Upper lobe of right lung (tissue), 1 donor: ENCODE measurements around the gene CHSY3. TPM values are rescaled to one million over a fixed set of nuclear protein-coding genes. Genes with fewer than 3 reads are reported as not detected.
A peak's percentile ranks its signal among the peaks of the same experiment; 100 is the strongest.

ENCODE experiments used
- ATAC-seq: fragments of 200-7000 bp; cut with Tn5 transposase; one replicate; pipeline ENCODE4 v1.9.1; 2020; ENCODE audit warnings: mild to moderate bottlenecking, moderate library complexity
- DNase-seq: peaks from one replicate; pipeline ENCODE4 v3.0.0-alpha.2; 2020
- H3K27ac ChIP-seq: fragments of 200-600 bp; one replicate; pipeline ENCODE4 v1.8.0; 2022
- H3K27me3 ChIP-seq: fragments of 200-600 bp; one replicate; pipeline ENCODE4 v1.8.0; 2022; ENCODE audit warnings: mild to moderate bottlenecking
- H3K36me3 ChIP-seq: fragments of 200-600 bp; one replicate; pipeline ENCODE4 v1.8.0; 2022
- H3K4me1 ChIP-seq: fragments of 200-600 bp; one replicate; pipeline ENCODE4 v1.8.0; 2022
- H3K4me3 ChIP-seq: fragments of 200-600 bp; one replicate; pipeline ENCODE4 v1.8.0; 2022; ENCODE audit warnings: mild to moderate bottlenecking
- H3K9me3 ChIP-seq: fragments of 200-600 bp; one replicate; pipeline ENCODE4 v1.8.0; 2022
- intact Hi-C: fragments of 100-400 bp; cut with DNase I; formaldehyde crosslinking; loops from one replicate; pipeline ENCODE4 v1.11.0; 2022
- long read RNA-seq: library from polyadenylated mRNA; unstranded; transcript quantifications from one replicate; pipeline ENCODE4 v2.0.0, GENCODE V29; 2021
- total RNA-seq: library from RNA; stranded (reverse); fragmentation: NEBNext Ultra II Directional; extraction: Animal tissue kit (Norgen Biotek cat#: 25700); gene quantifications from one replicate; pipeline ENCODE4 v1.2.1, GENCODE V29; 2021
- TF ChIP-seq, protein P1 (sequence below): fragments of 200-600 bp; IDR thresholded peaks from one replicate; pipeline ENCODE4 v1.8.0; 2022; ENCODE audit warnings: antibody characterized with exemption
- donor health status: DM: no; HTN: yes; CAD: no; lungs with severe emphysema.

CHSY3 gene
- total RNA-seq = 5.7 TPM
- long read RNA-seq, partial matches to known transcripts = 3 of 5 reads
- long read RNA-seq, other reads (novel, unspliced or antisense) = 2 of 5 reads

DNA sequence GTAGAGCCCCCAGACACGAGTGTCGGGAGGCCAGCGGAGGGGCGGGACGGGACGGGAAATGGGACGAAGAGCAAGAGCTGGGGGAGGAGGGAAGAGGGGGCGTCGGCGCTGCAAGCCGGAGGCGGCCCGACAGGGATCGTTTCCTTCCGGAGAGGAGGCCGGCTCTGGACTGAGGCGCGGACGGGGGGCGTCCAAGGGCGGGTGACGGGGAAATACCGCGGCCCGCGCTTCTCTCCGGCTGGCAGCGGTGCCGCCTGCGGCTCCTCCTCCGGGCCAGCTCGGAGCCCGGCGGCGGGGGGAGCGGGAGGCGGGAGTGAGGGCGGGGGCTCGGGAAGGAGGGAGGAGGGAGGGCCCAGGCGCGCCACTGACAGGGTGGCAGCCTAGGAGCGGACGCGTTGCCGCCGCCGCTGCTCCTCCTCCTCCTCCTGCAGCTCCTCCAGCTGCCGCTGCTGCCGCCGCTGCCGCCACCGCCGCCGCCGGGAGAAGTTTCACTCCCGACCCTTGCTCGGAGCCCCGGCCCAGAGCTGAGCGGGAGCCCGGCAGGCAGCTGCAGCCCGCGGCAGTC lies at the start of gene CHSY3:
Gene CHSY3 (plus strand): TSS at position 364 of the 565 bp plus-strand sequence.
- H3K36me3 ChIP-seq = no peaks in the 10 kb centered on the region
- peak within 1 kb of the TSS; percentile 84 for H3K27ac ChIP-seq
- intact Hi-C loops = no loop called here
- peak; percentile 94 for DNase-seq
- peak within 1 kb of the TSS; percentile 67 for H3K4me3 ChIP-seq
- peak; percentile 97 for ATAC-seq
- H3K27me3 ChIP-seq = peaks cover 3% of the 10 kb centered on the region
- peaks cover 18% of the 10 kb centered on the region for H3K4me1 ChIP-seq
- H3K9me3 ChIP-seq = no peaks in the 10 kb centered on the region
- TF ChIP-seq, protein P1, sequence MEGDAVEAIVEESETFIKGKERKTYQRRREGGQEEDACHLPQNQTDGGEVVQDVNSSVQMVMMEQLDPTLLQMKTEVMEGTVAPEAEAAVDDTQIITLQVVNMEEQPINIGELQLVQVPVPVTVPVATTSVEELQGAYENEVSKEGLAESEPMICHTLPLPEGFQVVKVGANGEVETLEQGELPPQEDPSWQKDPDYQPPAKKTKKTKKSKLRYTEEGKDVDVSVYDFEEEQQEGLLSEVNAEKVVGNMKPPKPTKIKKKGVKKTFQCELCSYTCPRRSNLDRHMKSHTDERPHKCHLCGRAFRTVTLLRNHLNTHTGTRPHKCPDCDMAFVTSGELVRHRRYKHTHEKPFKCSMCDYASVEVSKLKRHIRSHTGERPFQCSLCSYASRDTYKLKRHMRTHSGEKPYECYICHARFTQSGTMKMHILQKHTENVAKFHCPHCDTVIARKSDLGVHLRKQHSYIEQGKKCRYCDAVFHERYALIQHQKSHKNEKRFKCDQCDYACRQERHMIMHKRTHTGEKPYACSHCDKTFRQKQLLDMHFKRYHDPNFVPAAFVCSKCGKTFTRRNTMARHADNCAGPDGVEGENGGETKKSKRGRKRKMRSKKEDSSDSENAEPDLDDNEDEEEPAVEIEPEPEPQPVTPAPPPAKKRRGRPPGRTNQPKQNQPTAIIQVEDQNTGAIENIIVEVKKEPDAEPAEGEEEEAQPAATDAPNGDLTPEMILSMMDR = peak; percentile 18

DNA sequence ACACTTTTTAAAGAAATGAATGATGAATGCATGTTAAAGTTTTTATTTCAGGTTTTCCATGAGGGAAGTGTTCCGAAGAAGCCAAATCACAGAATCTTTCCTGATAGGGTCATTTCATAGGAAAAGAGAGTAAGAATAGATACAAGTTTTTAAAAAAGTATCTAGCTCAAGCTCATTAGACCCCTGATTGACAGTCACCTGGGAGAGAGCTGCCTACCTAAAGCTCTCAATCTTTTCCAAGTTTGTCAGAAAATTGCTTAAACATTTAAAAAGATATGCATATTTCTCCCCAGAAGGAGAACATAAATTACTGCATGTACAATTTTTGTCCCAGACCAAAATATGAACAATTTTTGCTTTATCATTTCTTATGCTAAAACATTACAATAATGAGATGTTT lies 47.9 kb upstream of the CHSY3 start:
- H3K4me1 ChIP-seq = no peaks in the 10 kb centered on the region
- no peaks in the 10 kb centered on the region for H3K27me3 ChIP-seq
- TF ChIP-seq, protein P1 = no peak
- intact Hi-C loops = no loop called here
- H3K36me3 ChIP-seq = no peaks in the 10 kb centered on the region
- DNase-seq = no peak
- no peaks in the 10 kb centered on the region for H3K9me3 ChIP-seq
- no peak overlapping the region for H3K27ac ChIP-seq
- ATAC-seq = no peak
- no peak overlapping the region for H3K4me3 ChIP-seq

DNA sequence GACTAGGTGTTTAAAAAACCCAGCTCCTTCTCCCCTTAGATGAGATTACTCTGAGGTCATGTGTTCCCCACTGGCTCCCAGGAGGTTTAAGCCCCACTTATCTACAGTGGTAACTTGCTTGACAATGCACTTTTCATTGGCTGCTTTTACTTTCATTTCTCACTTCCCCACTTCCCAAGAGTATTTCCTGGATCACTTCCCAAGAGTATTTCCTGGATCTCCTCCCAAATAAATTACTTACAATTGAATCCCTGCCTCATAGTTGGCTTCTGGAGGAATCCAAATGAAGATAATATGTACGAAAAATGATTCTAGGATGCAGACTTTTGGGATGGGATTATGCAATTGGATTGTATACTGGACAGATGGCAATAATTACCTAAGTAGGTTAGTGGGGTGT lies 47.1 kb upstream of the CHSY3 start:
- TF ChIP-seq, protein P1 = no peak
- Histone ChIP-seq H3K4me1 (no peaks in the 10 kb centered on the region), H3K27ac (no peak overlapping the region), H3K27me3 (no peaks in the 10 kb centered on the region), H3K4me3 (no peak overlapping the region), H3K36me3 (no peaks in the 10 kb centered on the region), H3K9me3 (no peaks in the 10 kb centered on the region)
- ATAC-seq (no peak), DNase-seq (no peak)
- intact Hi-C loops = no loop called here

DNA sequence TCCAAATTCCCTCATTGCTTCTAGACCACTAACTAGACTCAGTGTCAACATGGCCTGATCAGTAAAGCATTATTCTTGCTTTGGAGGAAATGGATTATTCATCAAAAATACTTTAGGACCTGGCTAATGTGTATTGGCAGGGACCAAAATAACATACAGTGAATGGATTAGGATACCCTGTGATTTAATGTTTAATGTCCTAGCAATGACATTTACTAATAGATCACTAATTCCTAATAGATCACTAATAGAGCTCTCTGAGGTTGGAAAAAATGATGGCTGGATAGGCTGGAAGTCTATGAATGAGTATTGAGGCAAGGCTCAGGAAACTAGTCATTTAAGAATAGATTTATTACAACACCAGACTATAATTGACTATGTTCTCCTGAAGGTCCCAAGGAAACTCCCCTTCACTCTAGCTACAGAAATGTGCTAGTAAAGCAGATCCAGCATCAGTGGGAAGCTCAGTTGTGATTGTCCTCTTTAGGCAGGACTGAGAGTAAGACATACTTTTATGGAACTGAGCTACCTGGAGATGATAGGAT lies 46.1 kb upstream of the CHSY3 start:
- H3K9me3 ChIP-seq = no peaks in the 10 kb centered on the region
- ATAC-seq = no peak
- H3K36me3 ChIP-seq = no peaks in the 10 kb centered on the region
- H3K27me3 ChIP-seq = no peaks in the 10 kb centered on the region
- no peak for DNase-seq
- intact Hi-C loops = no loop called here
- TF ChIP-seq, protein P1 = no peak
- no peak overlapping the region for H3K27ac ChIP-seq
- H3K4me3 ChIP-seq = no peak overlapping the region
- no peaks in the 10 kb centered on the region for H3K4me1 ChIP-seq

DNA sequence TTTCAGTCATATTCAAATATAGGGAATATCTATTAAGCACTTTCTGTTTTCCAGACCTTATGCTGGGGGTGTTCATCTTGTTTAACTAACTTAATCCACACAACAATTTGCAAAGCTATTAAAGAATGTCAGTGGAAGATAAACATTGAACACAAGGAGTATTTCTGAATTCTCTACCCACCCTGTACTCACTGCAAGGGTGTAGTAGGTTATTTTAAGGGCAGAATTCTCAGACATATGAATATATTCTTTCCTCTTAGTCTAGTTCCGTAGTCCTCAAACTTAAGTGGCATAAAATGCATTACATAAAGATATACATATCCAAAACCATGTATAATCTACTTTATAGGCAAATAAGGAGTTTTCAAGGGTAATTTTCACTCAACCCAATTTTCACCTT lies 19.9 kb upstream of the CHSY3 start:
- DNase-seq (no peak), ATAC-seq (no peak)
- Histone ChIP-seq H3K36me3 (no peaks in the 10 kb centered on the region), H3K9me3 (no peaks in the 10 kb centered on the region), H3K4me1 (no peaks in the 10 kb centered on the region), H3K27me3 (no peaks in the 10 kb centered on the region), H3K4me3 (no peak overlapping the region), H3K27ac (no peak overlapping the region)
- TF ChIP-seq, protein P1 = no peak
- intact Hi-C loops = no loop called here
